NCI-H82 (cell line): ENCODE data around the gene SNTG2.

Experiments
- DNase-seq: peaks from one replicate; lab custom pipeline; 2025; lab: John Stamatoyannopoulos, UW

Gene SNTG2

GRCh38 chr2:1002350-1002749 lies 51.7 kb downstream of the SNTG2 start:
- DNase-seq: no peak

GRCh38 chr2:1004398-1004797 lies 53.7 kb downstream of the SNTG2 start:
- DNase-seq: no peak

GRCh38 chr2:1010415-1010930 lies 59.8 kb downstream of the SNTG2 start:
- DNase-seq: no peak

- DNase-seq: no peak
These were observed 60.4 kb downstream of the SNTG2 start for GRCh38 chr2:1011006-1011405.

- DNase-seq: no peak
These were observed 61.3 kb downstream of the SNTG2 start for GRCh38 chr2:1011985-1012384.

- no peak for DNase-seq
These were observed 64.2 kb downstream of the SNTG2 start for GRCh38 chr2:1014802-1015201.

GRCh38 chr2:1016500-1016899 lies 65.9 kb downstream of the SNTG2 start:
- no peak for DNase-seq

- DNase-seq: no peak
These were observed 67.2 kb downstream of the SNTG2 start for GRCh38 chr2:1017827-1018226.

GRCh38 chr2:1020206-1020605 lies 69.6 kb downstream of the SNTG2 start:
- DNase-seq: no peak

- DNase-seq: no peak
These were observed 71.5 kb downstream of the SNTG2 start for GRCh38 chr2:1022178-1022577.

- DNase-seq: no peak
These were observed 74.3 kb downstream of the SNTG2 start for GRCh38 chr2:1024981-1025380.

- no peak for DNase-seq
These were observed 75.5 kb downstream of the SNTG2 start for GRCh38 chr2:1026141-1026540.

- DNase-seq: no peak
These were observed 78.2 kb downstream of the SNTG2 start for GRCh38 chr2:1028831-1029230.

- DNase-seq: no peak
These were observed 81.4 kb downstream of the SNTG2 start for GRCh38 chr2:1032030-1032429.

GRCh38 chr2:1033069-1033468 lies 82.4 kb downstream of the SNTG2 start:
- no peak for DNase-seq

GRCh38 chr2:1037066-1037465 lies 86.4 kb downstream of the SNTG2 start:
- no peak for DNase-seq

GRCh38 chr2:1039549-1039948 lies 88.9 kb downstream of the SNTG2 start:
- DNase-seq: no peak

- DNase-seq: no peak
These were observed 90.6 kb downstream of the SNTG2 start for GRCh38 chr2:1041012-1041805.

- DNase-seq: no peak
These were observed 94.5 kb downstream of the SNTG2 start for GRCh38 chr2:1045109-1045508.

- no peak for DNase-seq
These were observed 95.4 kb downstream of the SNTG2 start for GRCh38 chr2:1046067-1046466.

- DNase-seq: peak; percentile 3
These were observed 96.8 kb downstream of the SNTG2 start for GRCh38 chr2:1047485-1047884.

- no peak for DNase-seq
These were observed 99.0 kb downstream of the SNTG2 start for GRCh38 chr2:1049691-1050090.

GRCh38 chr2:1051075-1051474 lies 100.4 kb downstream of the SNTG2 start:
- DNase-seq: peak; percentile 17

GRCh38 chr2:1052771-1053191 lies 102.1 kb downstream of the SNTG2 start:
- no peak for DNase-seq
